LNCaP clone FGC (cell line): ENCODE data around the gene PUDP.

Experiments used
- DNase-seq: peaks from one replicate; pipeline ENCODE4 v3.0.0-alpha.2; 2011; ENCODE audit warnings: low read depth
- H3K4me3 ChIP-seq: 2 replicates; pipeline ENCODE4 v1.5.1; 2011; ENCODE audit warnings: mild to moderate bottlenecking, low read depth, low read length, control low read depth
- CTCF ChIP-seq: IDR thresholded peaks from 2 replicates; pipeline ENCODE4 v1.5.1; 2012; ENCODE audit warnings: mild to moderate bottlenecking; ENCODE audit not compliant: control insufficient read depth, insufficient read depth; ENCODE audit errors: extremely low read depth

The PUDP gene

GRCh38 chrX:7149411-7149810, 1.5 kb upstream of the PUDP start:
- no peak for DNase-seq
- H3K4me3 ChIP-seq: no peak overlapping the region
- TF ChIP-seq CTCF: no peak

GRCh38 chrX:7147413-7147977, 458 bp downstream of the PUDP start, which contains the start of gene STS:
STS (plus strand) TSS chrX:7147712; CDS start chrX:7253200, 105,488 bp downstream.
- no peak for DNase-seq
- H3K4me3 ChIP-seq: peak within 1 kb of the TSS; percentile 74
- TF ChIP-seq CTCF: no peak

GRCh38 chrX:7146703-7147412, 1.1 kb downstream of the PUDP start:
- peak overlapping the region; percentile 74 for H3K4me3 ChIP-seq
- no peak for DNase-seq

GRCh38 chrX:7146020-7146702, 1.8 kb downstream of the PUDP start:
- no peak for DNase-seq
- TF ChIP-seq CTCF: no peak
- no peak overlapping the region for H3K4me3 ChIP-seq

More at GRCh38 chrX:7146703-7147412, 1.1 kb downstream of the PUDP start:
- no peak for TF ChIP-seq CTCF

- no peak overlapping the region for H3K4me3 ChIP-seq
- TF ChIP-seq CTCF: no peak
- DNase-seq: no peak
Measured at GRCh38 chrX:7145454-7145853, 2.5 kb downstream of the PUDP start.

GRCh38 chrX:7143941-7144525, 3.9 kb downstream of the PUDP start:
- DNase-seq: no peak
- H3K4me3 ChIP-seq: no peak overlapping the region
- no peak for TF ChIP-seq CTCF
